ENCODE data around the gene SLC16A12.

SLC16A12 gene

GRCh38 chr10:89431977-89432376 is 103.4 kb downstream of the SLC16A12 start:
- no peak for TF ChIP-seq CTCF (IDR thresholded peaks at IDR 0.05; ENCODE audit: low read depth, low read length)
- DNase-seq (ENCODE audit: extremely low read depth, low read depth): no peak

GRCh38 chr10:89428877-89429276 is 106.5 kb downstream of the SLC16A12 start:
- no peak for TF ChIP-seq CTCF (IDR thresholded peaks at IDR 0.05; ENCODE audit: low read depth, low read length)
- no peak for DNase-seq (ENCODE audit: extremely low read depth, low read depth)

GRCh38 chr10:89427629-89428028 is 107.8 kb downstream of the SLC16A12 start:
- DNase-seq (ENCODE audit: extremely low read depth, low read depth): no peak
- no peak for TF ChIP-seq CTCF (IDR thresholded peaks at IDR 0.05; ENCODE audit: low read depth, low read length)

- DNase-seq (ENCODE audit: extremely low read depth, low read depth): no peak
- TF ChIP-seq CTCF (IDR thresholded peaks at IDR 0.05; ENCODE audit: low read depth, low read length): peak; percentile 77
Observed at GRCh38 chr10:89426230-89426868, 109.0 kb downstream of the SLC16A12 start.

- DNase-seq (ENCODE audit: extremely low read depth, low read depth): no peak
- TF ChIP-seq CTCF (IDR thresholded peaks at IDR 0.05; ENCODE audit: low read depth, low read length): no peak
Observed at GRCh38 chr10:89425000-89425399, 110.4 kb downstream of the SLC16A12 start.

- TF ChIP-seq CTCF (IDR thresholded peaks at IDR 0.05; ENCODE audit: low read depth, low read length): no peak
Observed at GRCh38 chr10:89421018-89421476, 114.3 kb downstream of the SLC16A12 start.

GRCh38 chr10:89419548-89419947 is 115.8 kb downstream of the SLC16A12 start:
- no peak for DNase-seq (ENCODE audit: extremely low read depth, low read depth)
- TF ChIP-seq CTCF (IDR thresholded peaks at IDR 0.05; ENCODE audit: low read depth, low read length): peak; percentile 45

More at GRCh38 chr10:89421018-89421476, 114.3 kb downstream of the SLC16A12 start:
- DNase-seq (ENCODE audit: extremely low read depth, low read depth): no peak
